ENCODE data around the gene EMID1. TPM values are rescaled to one million over a fixed set of nuclear protein-coding genes. Genes with fewer than 3 reads are reported as not detected.

Gene EMID1
- total RNA-seq, 1 experiment from 2014 or later, result 1.1 TPM

DNA sequence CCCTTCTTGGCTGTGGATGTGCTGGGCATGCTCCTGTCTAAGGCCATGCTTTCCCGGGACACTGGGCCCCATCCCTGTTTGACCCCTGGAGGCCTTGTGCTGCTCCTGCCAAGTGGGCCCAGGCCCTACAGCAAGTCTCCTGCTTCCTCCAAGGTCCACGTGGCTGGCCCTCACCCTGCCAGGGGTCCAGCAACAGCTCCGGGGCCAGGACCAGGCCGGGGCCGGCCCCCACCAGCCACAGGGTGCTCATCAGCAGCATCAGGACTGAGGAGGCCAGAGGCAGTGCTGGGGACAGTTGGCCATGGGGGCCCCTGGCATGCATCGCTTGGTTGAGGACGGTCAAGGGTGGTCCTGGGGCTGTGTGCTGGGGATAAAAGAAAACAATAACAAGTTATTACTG lies 59.6 kb downstream of the EMID1 start:
- peaks cover 14% of the 10 kb centered on the region for H3K36me3 ChIP-seq (ENCODE audit: low read depth)
- H3K27me3 ChIP-seq (ENCODE audit: insufficient read depth, low read depth), result no peaks in the 10 kb centered on the region
- H3K9me2 ChIP-seq (ENCODE audit: insufficient read depth), result no peaks in the 10 kb centered on the region
- H4K20me1 ChIP-seq (ENCODE audit: insufficient read depth), result peaks cover 15% of the 10 kb centered on the region
- H3F3A ChIP-seq (ENCODE audit: insufficient read depth, low read depth), result peaks cover 14% of the 10 kb centered on the region; the same call in 1 of the 2 replicates
- no peak overlapping the region for H3K4me2 ChIP-seq
- no peak overlapping the region for H3K4me3 ChIP-seq
- intact Hi-C loops (cut with micrococcal nuclease; ENCODE audit: unreplicated experiment), result no loop called here
- BruUV-seq (replicated peaks), result no TSS peak
- no peak overlapping the region for H2AFZ ChIP-seq
- POLR2A ChIA-PET (ENCODE audit: unreplicated experiment), result no interaction called here
- peaks cover 18% of the 10 kb centered on the region for H3K4me1 ChIP-seq (replicated peaks; ENCODE audit: insufficient read depth)
- CTCF ChIA-PET, result no interaction called here
- H3K9me3 ChIP-seq (ENCODE audit: insufficient read depth, low read depth), result no peaks in the 10 kb centered on the region
- no peak overlapping the region for H3K27ac ChIP-seq
- peaks cover 42% of the 10 kb centered on the region for H3K79me2 ChIP-seq (ENCODE audit: low read depth)
- no peak for DNase-seq
- TF ChIP-seq EZH2 (IDR thresholded peaks at IDR 0.05; ENCODE audit: low read depth), result no peak

DNA sequence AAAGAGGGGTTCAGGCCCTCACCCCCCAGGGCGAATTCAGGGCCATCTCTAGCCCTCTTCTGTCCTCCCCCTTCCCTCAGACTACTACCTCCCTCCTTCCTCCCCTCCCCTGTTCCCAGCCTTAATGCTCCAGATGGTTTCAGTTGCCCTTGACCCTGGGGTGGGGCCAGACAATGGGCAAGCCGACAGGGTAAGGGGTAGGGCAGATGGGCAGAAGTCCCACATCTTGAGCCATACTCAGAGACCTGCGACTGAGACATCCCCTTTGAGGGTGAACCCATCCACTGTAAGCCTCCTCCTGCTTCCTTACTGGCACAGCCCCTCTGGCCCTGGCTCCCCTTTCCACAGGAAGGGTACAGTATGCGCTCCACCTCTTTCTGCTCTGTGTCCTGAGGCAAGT lies 60.2 kb downstream of the EMID1 start:
- peaks cover 22% of the 10 kb centered on the region for H4K20me1 ChIP-seq (ENCODE audit: insufficient read depth)
- peaks cover 49% of the 10 kb centered on the region for H3K79me2 ChIP-seq (ENCODE audit: low read depth)
- no peak for DNase-seq
- peaks cover 14% of the 10 kb centered on the region; the same call in 1 of the 2 replicates for H3F3A ChIP-seq (ENCODE audit: insufficient read depth, low read depth)
- H3K27me3 ChIP-seq (ENCODE audit: insufficient read depth, low read depth), result no peaks in the 10 kb centered on the region
- ChIA-PET CTCF (no interaction called here), POLR2A (ENCODE audit: unreplicated experiment) (no interaction called here)
- no TSS peak for BruUV-seq (replicated peaks)
- H3K9me2 ChIP-seq (ENCODE audit: insufficient read depth), result no peaks in the 10 kb centered on the region
- H3K4me3 ChIP-seq, result no peak overlapping the region
- intact Hi-C loops (cut with micrococcal nuclease; ENCODE audit: unreplicated experiment), result no loop called here
- TF ChIP-seq, protein P1, sequence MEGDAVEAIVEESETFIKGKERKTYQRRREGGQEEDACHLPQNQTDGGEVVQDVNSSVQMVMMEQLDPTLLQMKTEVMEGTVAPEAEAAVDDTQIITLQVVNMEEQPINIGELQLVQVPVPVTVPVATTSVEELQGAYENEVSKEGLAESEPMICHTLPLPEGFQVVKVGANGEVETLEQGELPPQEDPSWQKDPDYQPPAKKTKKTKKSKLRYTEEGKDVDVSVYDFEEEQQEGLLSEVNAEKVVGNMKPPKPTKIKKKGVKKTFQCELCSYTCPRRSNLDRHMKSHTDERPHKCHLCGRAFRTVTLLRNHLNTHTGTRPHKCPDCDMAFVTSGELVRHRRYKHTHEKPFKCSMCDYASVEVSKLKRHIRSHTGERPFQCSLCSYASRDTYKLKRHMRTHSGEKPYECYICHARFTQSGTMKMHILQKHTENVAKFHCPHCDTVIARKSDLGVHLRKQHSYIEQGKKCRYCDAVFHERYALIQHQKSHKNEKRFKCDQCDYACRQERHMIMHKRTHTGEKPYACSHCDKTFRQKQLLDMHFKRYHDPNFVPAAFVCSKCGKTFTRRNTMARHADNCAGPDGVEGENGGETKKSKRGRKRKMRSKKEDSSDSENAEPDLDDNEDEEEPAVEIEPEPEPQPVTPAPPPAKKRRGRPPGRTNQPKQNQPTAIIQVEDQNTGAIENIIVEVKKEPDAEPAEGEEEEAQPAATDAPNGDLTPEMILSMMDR (conservative IDR thresholded peaks at IDR 0.05), result no peak
- TF ChIP-seq EZH2 (IDR thresholded peaks at IDR 0.05; ENCODE audit: low read depth), result no peak
- H3K36me3 ChIP-seq (ENCODE audit: low read depth), result peaks cover 20% of the 10 kb centered on the region
- no peak overlapping the region for H3K27ac ChIP-seq
- H2AFZ ChIP-seq, result no peak overlapping the region
- peak overlapping the region; percentile 99 for H3K4me2 ChIP-seq
- no peaks in the 10 kb centered on the region for H3K9me3 ChIP-seq (ENCODE audit: insufficient read depth, low read depth)
- H3K4me1 ChIP-seq (replicated peaks; ENCODE audit: insufficient read depth), result peaks cover 24% of the 10 kb centered on the region

DNA sequence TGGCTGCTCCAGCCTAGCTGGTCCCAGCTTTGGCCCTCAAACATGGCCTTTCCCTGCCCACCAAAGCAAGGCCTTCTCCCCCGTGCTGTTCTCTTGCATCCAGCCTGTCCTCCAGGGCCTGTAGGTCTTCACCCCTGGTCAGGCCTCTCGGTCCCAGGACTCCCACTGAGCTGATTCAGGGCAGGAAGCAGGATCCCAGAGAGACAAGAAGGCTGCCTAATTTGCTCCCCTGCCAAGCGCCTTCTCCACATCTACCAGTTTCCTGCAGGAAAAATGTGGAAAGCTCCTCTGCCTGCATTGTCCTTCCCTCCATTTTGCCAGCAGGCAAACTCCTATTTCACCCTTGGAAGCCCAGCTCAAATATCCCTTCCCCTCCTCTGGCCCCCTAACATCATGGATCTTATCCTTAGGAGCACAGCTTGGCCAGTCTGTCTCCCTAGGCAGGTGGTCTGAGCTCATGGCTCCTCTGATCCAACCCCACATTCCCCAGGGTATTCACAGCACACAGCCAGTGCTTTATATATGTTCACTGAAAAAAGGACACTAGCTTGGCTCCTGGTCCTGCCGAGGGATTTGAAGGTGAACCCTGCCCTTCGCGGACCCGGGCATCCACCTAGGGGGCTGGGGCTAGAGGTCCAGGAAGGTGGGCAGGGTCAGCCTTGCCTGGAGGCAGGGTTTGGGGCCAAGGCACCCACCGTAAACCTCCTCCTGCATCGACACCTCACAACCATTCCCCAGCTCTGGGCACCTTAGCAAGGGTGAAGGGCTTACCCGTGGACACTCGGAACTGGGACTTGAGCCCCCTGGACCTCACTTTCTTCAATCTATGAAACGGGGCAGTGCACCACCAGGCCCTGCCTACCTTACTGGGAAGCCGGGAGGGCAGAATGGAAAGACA lies 61.1 kb downstream of the EMID1 start:
- H3K36me3 ChIP-seq (ENCODE audit: low read depth), result peaks cover 29% of the 10 kb centered on the region
- peaks cover 58% of the 10 kb centered on the region for H3K79me2 ChIP-seq (ENCODE audit: low read depth)
- peaks cover 30% of the 10 kb centered on the region for H4K20me1 ChIP-seq (ENCODE audit: insufficient read depth)
- peak overlapping the region; percentile 88 for H3K4me3 ChIP-seq
- POLR2A ChIA-PET (ENCODE audit: unreplicated experiment), result interaction anchor here (0.6 to 0.7 kb wide), 3 partner anchors 13 to 971 kb away, joined by 4 to 9 read pairs (median 6); no protein-coding TSS in a partner anchor
- no peak for TF ChIP-seq EZH2 (IDR thresholded peaks at IDR 0.05; ENCODE audit: low read depth)
- TF ChIP-seq, protein P1 (conservative IDR thresholded peaks at IDR 0.05), result no peak
- H3K4me2 ChIP-seq, result peak overlapping the region; percentile 99
- peak overlapping the region; percentile 82 for H2AFZ ChIP-seq
- no peaks in the 10 kb centered on the region for H3K9me2 ChIP-seq (ENCODE audit: insufficient read depth)
- intact Hi-C loops (cut with micrococcal nuclease; ENCODE audit: unreplicated experiment), result no loop called here
- BruUV-seq (replicated peaks), result no TSS peak
- CTCF ChIA-PET, result no interaction called here
- H3K4me1 ChIP-seq (replicated peaks; ENCODE audit: insufficient read depth), result peaks cover 32% of the 10 kb centered on the region
- no peaks in the 10 kb centered on the region for H3K9me3 ChIP-seq (ENCODE audit: insufficient read depth, low read depth)
- H3K27ac ChIP-seq, result peak overlapping the region; percentile 94
- no peak for DNase-seq
- no peaks in the 10 kb centered on the region for H3K27me3 ChIP-seq (ENCODE audit: insufficient read depth, low read depth)
- peaks cover 16% of the 10 kb centered on the region for H3F3A ChIP-seq (ENCODE audit: insufficient read depth, low read depth)

All from PC-9 (cell line).